C4-2B (cell line): ENCODE measurements around the gene GNG4.

Source experiments
- ZFX ChIP-seq: fragments of 450-650 bp; IDR thresholded peaks from 2 replicates; pipeline ENCODE4 v1.6.1; 2017
- TF ChIP-seq, protein P1 (sequence below): fragments of 450-650 bp; conservative IDR thresholded peaks from 2 replicates; pipeline ENCODE4 v1.5.1; 2017; ENCODE audit warnings: mild to moderate bottlenecking

DNA sequence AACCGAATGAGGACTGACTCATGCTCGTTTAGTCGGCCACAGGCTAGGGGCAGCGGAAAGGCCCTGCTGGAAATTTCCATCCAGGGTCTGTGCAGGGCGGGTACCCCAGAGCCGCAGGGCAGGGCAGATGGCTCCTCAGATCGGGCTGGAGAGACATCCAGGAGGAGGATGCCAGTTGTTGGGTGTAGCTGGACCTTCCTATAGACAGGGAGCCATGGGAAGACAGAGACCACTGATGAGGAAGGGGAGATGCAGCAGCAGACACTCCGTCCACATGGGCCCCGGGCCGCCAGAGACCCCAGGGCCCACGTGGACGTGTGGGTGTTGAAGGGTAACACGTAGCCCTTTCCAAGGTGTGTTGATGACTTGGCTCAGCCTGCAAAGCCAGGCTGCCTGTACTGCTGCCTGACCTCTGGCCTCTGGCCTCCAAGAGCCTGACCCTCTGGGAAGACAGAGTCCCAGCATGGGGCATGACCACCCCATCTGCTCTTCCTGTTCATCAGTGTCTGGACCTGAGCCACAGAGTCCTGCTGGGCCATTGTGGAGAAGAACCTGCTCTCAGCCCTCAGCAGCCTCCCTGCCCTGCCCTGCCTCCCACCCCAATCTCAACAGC lies 4.8 kb downstream of the GNG4 start:
- TF ChIP-seq, protein P1, sequence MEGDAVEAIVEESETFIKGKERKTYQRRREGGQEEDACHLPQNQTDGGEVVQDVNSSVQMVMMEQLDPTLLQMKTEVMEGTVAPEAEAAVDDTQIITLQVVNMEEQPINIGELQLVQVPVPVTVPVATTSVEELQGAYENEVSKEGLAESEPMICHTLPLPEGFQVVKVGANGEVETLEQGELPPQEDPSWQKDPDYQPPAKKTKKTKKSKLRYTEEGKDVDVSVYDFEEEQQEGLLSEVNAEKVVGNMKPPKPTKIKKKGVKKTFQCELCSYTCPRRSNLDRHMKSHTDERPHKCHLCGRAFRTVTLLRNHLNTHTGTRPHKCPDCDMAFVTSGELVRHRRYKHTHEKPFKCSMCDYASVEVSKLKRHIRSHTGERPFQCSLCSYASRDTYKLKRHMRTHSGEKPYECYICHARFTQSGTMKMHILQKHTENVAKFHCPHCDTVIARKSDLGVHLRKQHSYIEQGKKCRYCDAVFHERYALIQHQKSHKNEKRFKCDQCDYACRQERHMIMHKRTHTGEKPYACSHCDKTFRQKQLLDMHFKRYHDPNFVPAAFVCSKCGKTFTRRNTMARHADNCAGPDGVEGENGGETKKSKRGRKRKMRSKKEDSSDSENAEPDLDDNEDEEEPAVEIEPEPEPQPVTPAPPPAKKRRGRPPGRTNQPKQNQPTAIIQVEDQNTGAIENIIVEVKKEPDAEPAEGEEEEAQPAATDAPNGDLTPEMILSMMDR = no peak
- no peak for TF ChIP-seq ZFX
